GM21390 (cell line): Measurements from ENCODE around the gene TSPAN1.

ENCODE experiments used
- ATAC-seq: cut with Tn5 transposase; IDR thresholded peaks from one replicate; pipeline ENCODE4 v1.9.1; 2021; ENCODE audit not compliant: unreplicated experiment

The TSPAN1 gene

DNA sequence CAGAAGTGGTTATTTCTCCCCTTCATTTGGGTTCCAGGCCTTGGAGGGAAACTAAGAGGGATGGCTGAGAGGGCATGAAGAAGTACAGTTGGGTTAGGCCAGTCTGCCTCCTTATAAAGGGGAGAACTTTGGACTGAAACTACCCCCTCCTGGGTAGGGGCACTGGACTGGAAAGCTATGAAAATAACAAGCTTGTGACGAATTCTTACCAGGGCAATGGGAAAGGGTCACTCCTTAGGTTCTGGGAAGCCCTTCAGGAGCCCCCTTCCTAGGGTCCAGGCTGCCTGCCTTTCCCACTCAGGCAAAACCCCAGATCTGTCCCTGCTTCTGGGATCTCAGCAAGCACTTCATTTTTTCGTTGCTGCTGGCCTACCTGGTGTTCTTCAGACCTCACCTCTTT lies 11.2 kb downstream of the TSPAN1 start:
- no peak for ATAC-seq

GRCh38 chr1:46187106-46187869 lies 12.4 kb downstream of the TSPAN1 start:
- ATAC-seq, result no peak

- no peak for ATAC-seq
Measured at GRCh38 chr1:46188295-46189030, 13.6 kb downstream of the TSPAN1 start.

- ATAC-seq, result no peak
Measured at GRCh38 chr1:46190539-46190938, 15.7 kb downstream of the TSPAN1 start.

DNA sequence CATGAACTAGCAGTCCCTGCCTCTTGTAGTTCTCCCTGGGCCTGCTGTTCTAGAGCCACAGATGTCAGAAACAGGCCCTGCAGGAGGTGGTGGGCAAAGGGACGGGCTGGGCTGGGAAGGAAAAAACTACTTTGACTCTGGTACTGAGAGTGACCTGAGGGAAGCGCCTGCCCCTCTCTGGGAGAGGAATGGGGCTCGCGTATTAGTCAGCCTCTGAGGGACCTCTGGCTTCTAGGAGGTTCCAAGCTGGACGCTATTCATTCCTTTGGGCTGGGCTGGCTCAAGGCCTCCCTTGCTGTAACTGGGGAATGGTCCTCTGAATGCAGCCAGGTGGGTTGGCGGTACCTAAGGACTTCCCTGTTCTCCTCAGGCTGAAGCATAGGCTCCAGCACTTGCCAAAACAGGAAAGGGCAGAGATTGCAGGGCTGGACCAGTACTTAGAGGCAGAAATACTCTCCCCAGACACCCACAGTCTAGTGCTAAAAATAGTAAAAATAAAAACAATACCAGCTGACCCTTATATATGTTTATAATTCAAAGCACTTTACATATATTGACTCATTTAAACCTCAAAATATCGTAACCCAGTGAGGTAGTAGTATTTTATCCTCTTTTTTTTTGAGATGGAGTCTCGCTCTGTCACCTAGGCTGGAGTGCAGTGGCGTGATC lies 16.3 kb downstream of the TSPAN1 start:
- ATAC-seq, result no peak

- no peak for ATAC-seq
Measured at GRCh38 chr1:46192171-46192570, 17.3 kb downstream of the TSPAN1 start.

DNA sequence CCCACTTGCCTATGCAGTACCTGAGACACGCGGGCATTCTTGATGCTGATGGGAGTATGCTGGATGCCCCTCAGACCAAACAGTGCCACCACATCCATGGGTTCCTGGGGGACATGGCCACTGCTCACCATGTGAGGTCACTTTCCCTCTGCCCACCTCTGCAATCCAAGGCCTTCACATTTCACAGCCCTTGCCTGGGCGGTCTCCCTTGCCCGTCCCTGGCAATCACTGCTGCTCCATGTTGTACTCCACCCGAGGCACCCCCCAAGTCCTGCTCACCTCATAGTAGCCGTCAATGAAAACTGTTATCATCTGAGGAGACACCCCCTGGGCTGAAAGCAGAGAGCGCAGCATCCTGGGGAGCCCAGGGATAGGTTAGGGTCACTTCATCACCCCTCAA lies 18.4 kb downstream of the TSPAN1 start:
- no peak for ATAC-seq

DNA sequence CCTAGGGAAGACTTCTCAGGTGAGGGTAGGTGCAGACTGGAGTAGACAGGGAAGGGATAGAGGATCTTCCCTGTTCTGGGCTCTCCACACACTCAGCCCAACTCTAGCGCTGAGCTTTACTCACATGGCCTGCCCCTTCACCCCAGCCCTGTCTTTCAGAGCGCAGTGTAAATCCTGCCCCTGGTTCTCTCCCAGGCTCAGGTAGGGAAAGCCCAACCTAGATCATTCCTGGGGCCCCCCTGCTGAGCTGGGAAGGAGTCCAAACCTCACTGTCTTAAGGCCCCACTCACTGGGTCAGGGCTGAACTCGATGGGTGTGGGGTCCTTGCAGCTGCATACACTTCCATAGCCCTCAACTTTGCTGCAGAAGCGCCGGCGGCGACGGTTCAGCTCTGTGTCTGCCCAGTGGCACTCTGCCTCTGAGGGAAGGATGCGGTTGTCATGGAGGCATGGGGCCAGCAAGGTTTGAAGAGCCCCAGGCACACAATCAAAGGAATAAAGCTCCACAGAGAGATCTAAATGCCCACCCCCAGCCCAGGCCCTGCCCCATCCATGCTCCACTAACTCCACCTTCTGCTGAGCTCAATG lies 19.2 kb downstream of the TSPAN1 start:
- ATAC-seq, result no peak

GRCh38 chr1:46194641-46195193 lies 19.8 kb downstream of the TSPAN1 start:
- ATAC-seq, result no peak

DNA sequence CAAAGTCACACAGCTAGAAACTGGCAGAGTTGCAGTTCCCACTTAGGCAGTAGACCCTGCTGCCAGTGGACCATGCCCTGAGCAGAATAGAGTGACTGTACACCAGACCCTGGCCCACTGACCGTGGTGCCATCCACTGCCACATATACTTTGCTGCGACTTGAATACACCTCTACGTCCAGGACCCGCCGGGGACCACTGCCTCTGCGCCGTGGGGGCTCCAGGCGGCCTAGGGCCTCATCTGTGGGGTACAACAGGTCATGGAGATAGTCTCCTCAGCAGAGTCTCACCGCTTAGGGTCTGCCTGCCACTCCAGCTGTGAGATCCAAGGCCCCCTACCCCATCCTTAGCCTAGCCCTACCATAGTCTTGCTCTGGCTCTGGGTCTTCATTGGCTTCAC lies 21.7 kb downstream of the TSPAN1 start:
- ATAC-seq, result no peak

DNA sequence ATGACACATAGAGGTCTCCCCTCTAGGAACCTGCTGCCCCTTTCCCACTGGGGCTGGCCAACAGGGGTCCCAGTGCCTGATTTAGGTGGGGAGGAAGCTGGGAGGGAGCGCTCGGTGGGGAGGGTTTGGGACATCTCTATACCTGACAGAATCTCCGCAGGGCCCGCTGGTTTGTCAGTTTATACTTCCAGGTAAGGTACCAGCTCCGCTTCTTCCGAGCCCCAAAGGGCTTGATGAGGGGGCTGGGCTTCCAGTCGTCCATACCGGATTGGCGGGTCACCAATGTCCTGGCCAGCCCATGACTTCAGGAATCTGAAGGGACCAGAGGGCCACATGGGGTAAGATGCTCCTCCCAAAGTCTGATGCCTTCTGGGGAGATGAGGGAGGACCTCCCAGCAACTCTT lies 22.7 kb downstream of the TSPAN1 start:
- ATAC-seq, result no peak

GRCh38 chr1:46197964-46198811 lies 23.3 kb downstream of the TSPAN1 start, which contains the start of gene POMGNT1:
POMGNT1 (minus strand) TSS chr1:46198434; CDS start chr1:46197821, 613 bp downstream.
- ATAC-seq, result peak; percentile 92

GRCh38 chr1:46199233-46199749 lies 24.4 kb downstream of the TSPAN1 start:
- ATAC-seq, result no peak

GRCh38 chr1:46203738-46204405 lies 29.0 kb downstream of the TSPAN1 start:
- no peak for ATAC-seq

GRCh38 chr1:46204406-46204742 lies 29.5 kb downstream of the TSPAN1 start:
- no peak for ATAC-seq

DNA sequence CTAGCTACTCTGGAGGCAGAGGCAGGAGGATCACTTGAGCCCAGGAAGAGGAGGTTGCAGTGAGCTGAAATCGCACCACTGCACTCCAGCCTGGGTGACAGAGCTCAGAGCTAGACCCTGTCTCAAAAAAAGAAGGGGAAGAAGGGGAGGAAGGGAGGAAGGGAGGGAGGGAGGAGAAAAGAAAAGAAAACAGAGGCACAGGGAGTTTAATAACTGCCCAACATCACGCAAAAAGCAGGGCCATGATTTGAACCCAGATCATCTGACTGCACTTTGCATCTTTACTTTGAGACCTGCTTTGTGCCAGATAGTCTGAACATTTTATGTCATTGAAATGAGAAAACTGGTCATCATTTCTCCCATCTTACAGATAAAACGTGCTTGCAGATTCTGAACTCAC lies 30.3 kb downstream of the TSPAN1 start:
- no peak for ATAC-seq

GRCh38 chr1:46205791-46206190 lies 30.9 kb downstream of the TSPAN1 start:
- ATAC-seq, result no peak

DNA sequence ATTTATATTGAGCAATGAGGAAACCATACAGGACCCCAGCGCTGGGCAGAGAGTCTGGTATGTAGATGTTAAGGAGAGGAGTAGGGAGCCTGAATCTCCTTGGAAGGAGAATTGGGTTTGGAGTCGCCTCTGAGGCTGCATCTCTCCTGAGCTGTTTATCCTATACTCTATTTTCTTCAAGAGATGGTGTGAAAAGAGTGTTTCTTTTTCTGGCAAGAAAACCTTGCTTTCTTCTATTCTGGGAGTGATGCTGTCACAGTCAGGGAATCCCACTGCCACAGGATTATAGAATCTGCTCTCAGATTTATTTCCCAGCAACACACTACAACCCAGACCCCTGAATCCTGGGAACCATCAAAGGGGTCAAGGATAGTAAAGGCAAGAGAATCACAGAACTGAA lies 31.5 kb downstream of the TSPAN1 start:
- no peak for ATAC-seq

DNA sequence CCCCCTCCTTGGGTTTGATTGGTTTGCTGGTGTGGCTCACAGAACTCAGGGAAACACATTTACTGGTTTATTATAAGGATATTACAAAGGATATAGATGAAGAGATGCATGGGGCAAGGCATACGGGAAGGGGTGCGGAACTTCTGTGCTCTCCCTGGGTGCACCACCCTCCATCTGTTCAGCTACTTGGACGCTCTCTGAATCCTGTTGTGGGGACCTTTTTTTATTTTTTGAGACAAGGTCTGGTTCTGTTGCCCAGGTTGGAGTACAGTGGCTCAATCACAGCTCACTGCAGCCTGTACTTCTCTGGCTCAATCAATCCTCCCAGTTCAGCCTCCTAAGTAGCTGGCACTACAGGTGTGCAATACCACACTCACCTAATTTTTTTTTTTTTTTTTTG lies 35.7 kb downstream of the TSPAN1 start:
- no peak for ATAC-seq

GRCh38 chr1:46211051-46211450 lies 36.2 kb downstream of the TSPAN1 start:
- ATAC-seq, result no peak
